H1 (cell line): Measurements from ENCODE around the gene ALDH1A2. TPM values are rescaled to one million over a fixed set of nuclear protein-coding genes. Genes with fewer than 3 reads are reported as not detected.

Source experiments
- CHD7 ChIP-seq: fragments of 300-600 bp; sonication (generic); IDR thresholded peaks from 2 replicates; pipeline ENCODE4 v1.7.1; 2012; ENCODE audit warnings: low read length, moderate library complexity, mild to moderate bottlenecking, inconsistent platforms; ENCODE audit not compliant: insufficient replicate concordance
- CTCF ChIP-seq, 3 experiments: IDR thresholded peaks; 1 replicate in 2 of 3; 2 replicates in 1 of 3; pipeline versions ENCODE4 v1.5.1 to v1.6.1; 2011; ENCODE audit warnings: low read length in 3 of 3, mild to moderate bottlenecking in 3 of 3, inconsistent platforms in 2 of 3, low read depth in 1 of 3, moderate library complexity in 1 of 3; ENCODE audit not compliant: insufficient read depth in 1 of 3; ENCODE audit errors: control extremely low read depth in 1 of 3
- NRF1 ChIP-seq: IDR thresholded peaks from 2 replicates; pipeline ENCODE4 v1.6.1; 2011; ENCODE audit warnings: mild to moderate bottlenecking, low read depth, low read length, improper control_type of control experiment
- SAP30 ChIP-seq: fragments of 300-600 bp; sonication (generic); IDR thresholded peaks from 2 replicates; pipeline ENCODE4 v1.7.1; 2012; ENCODE audit warnings: low read length, moderate library complexity, mild to moderate bottlenecking, inconsistent platforms; ENCODE audit not compliant: insufficient read depth, insufficient replicate concordance
- TCF12 ChIP-seq: IDR thresholded peaks from 2 replicates; pipeline ENCODE4 v1.6.1; 2011; ENCODE audit warnings: low read depth, mild to moderate bottlenecking, low read length
- polyA plus RNA-seq, 7 experiments: library from polyadenylated mRNA; depleted of rRNA in 3 of 7; stranded (reverse) in 5 of 7; unstranded in 2 of 7; fragments of >200 nt in 5 of 7; fragments of 200-250 nt in 2 of 7; gene quantifications; 1 replicate in 5 of 7; 2 replicates in 1 of 7; 4 replicates in 1 of 7; pipeline versions ENCODE4 v1.2.1 to v1.2.3, GENCODE V29; 2011 to 2013; ENCODE audit warnings: missing spikeins in 2 of 7, mixed read lengths in 2 of 7
- total RNA-seq: library from RNA; stranded (reverse); fragmentation: NEBNext Ultra II Directional; extraction: Animal tissue kit (Norgen Biotek cat#: 25700); gene quantifications from 2 replicates; pipeline ENCODE4 v1.2.1, GENCODE V29; 2021

Gene ALDH1A2
- total and polyA plus RNA-seq, 2 of the 8 experiments (the other 6 are each of a cell fraction or from before 2014, with no cell fraction given): 0.06 to 0.24 TPM

GRCh38 chr15:58037723-58038301 lies 27.7 kb downstream of the ALDH1A2 start (continued):
- TF ChIP-seq CHD7 (no peak), TCF12 (no peak), CTCF (IDR thresholded peaks at IDR 0.05; ENCODE audit: control extremely low read depth in 1 of 3, insufficient read depth in 1 of 3, low read depth in 1 of 3, low read length in 3 of 3) (no peak), NRF1 (no peak), SAP30 (no peak)
